Measurements from ENCODE around the gene ALKBH2. TPM values are rescaled to one million over a fixed set of nuclear protein-coding genes. Genes with fewer than 3 reads are reported as not detected.

Gene ALKBH2
- 1 to 10 TPM; 5.0 to 8.9 TPM for total RNA-seq

DNA sequence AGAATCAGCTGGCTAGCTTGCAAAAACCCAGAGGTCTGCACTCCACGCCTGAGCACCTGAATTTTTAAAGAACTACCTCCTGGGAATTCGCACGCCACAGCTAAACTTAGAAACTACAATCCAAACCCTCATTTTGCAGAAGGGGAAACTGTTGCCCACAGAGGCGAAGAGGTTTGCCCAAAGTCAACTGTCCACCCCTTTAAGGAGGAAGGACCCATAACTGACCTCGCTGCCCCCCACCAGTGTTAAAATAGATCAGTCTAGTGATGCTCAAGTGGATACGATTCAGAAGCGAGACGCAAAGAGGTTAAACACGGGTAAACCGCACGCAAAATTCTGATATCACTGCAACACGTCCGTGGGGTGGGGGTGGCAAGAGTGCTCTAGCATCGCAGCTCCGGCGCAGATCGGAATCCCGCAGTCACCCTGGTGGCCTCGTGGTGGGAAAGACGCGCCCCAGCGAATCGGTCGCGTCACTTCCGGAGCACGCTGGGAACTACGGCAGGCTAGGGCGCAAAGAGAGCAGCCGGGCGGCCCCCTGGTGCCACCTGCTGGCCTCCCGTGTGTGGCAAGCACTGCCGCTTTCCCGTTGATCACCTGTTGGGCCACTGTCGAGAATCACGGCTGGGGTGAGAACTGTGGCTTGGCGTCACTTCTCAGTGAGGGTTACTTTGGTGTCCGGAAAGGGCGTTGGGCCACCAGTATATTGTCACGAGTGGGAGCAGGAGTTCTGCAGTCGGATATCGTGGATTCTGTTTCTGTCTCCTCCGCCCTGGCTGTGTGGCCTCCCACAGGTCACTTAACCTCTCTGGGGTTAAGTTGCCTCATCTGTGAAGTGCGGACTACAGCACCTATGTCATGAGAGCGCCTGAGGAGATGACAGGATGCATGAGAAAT is at the start of gene ALKBH2:
TSS of gene ALKBH2 (minus strand) at position 451 of the 897 bp plus-strand sequence. CDS start 686 bp downstream, outside the sequence.
- intact Hi-C loops (cut with DNase I), result loop anchor here (5.0 to 10.0 kb wide), 3 partner anchors 141 to 428 kb away; partner anchors contain the start of gene DAO
- no peaks in the 10 kb centered on the region for H3K9me3 ChIP-seq
- peaks cover 8% of the 10 kb centered on the region for H3K4me1 ChIP-seq
- peak within 1 kb of the TSS; percentile 56 to 70 for H3K9ac ChIP-seq (ENCODE audit: low read depth in 2 of 2, low read length in 2 of 2)
- H3K36me3 ChIP-seq, result no peaks in the 10 kb centered on the region
- H3K27me3 ChIP-seq, result no peaks in the 10 kb centered on the region
- H3K4me3 ChIP-seq, result peak within 1 kb of the TSS; percentile 39
- TF ChIP-seq, protein P1, sequence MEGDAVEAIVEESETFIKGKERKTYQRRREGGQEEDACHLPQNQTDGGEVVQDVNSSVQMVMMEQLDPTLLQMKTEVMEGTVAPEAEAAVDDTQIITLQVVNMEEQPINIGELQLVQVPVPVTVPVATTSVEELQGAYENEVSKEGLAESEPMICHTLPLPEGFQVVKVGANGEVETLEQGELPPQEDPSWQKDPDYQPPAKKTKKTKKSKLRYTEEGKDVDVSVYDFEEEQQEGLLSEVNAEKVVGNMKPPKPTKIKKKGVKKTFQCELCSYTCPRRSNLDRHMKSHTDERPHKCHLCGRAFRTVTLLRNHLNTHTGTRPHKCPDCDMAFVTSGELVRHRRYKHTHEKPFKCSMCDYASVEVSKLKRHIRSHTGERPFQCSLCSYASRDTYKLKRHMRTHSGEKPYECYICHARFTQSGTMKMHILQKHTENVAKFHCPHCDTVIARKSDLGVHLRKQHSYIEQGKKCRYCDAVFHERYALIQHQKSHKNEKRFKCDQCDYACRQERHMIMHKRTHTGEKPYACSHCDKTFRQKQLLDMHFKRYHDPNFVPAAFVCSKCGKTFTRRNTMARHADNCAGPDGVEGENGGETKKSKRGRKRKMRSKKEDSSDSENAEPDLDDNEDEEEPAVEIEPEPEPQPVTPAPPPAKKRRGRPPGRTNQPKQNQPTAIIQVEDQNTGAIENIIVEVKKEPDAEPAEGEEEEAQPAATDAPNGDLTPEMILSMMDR (IDR thresholded peaks at IDR 0.05), result peak; percentile 98
- peak within 1 kb of the TSS; percentile 23 for H3K27ac ChIP-seq
- DNase-seq, result peak; percentile 92

DNA sequence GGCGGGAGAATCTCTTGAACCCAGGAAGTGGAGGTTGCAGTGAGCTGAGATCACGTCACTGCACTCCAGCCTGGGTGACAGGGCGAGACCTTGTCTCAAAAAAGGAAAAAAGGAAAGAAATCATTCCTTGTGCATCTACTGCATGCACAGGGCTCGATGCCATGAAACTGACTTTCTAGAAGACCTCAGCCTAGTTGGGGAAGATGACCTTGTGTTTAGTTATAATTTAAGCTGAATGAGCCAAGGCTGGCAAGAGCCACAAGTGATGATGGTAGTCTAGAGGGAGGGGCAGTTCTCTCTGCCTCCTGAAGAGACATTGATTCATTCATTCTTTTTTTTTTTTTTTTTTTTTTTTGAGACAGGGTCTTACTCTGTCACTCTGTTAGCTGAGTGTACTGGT is 47.3 kb upstream of the ALKBH2 start:
- intact Hi-C loops (cut with DNase I), result no loop called here

DNA sequence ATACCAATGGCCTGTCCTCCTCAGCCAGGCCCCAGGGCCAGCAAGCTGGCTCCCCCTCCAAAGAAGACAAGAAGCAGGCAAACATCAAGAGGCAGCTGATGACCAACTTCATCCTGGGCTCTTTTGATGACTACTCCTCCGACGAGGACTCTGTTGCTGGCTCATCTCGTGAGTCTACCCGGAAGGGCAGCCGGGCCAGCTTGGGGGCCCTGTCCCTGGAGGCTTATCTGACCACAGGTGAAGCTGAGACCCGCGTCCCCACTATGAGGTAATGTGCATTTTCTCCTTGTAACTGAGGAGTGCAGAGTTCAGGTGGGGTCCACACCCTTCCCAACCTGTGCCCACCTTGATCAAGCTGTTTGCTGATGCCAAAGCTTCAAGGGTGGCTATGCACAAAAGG is 46.5 kb upstream of the ALKBH2 start:
- intact Hi-C loops (cut with DNase I), result no loop called here
- Histone ChIP-seq H3K9me3 (no peaks in the 10 kb centered on the region), H3K27ac (no peak overlapping the region), H3K4me3 (no peak overlapping the region), H3K9ac (ENCODE audit: low read depth in 2 of 2, low read length in 2 of 2) (no peak overlapping the region), H3K4me1 (no peaks in the 10 kb centered on the region), H3K36me3 (no peaks in the 10 kb centered on the region), H3K27me3 (no peaks in the 10 kb centered on the region)
- DNase-seq, result no peak
- TF ChIP-seq, protein P1 (IDR thresholded peaks at IDR 0.05), result no peak

More for the DNA sequence above, 47.3 kb upstream of the ALKBH2 start:
- no peak for DNase-seq
- H3K9me3 ChIP-seq, result no peaks in the 10 kb centered on the region
- H3K9ac ChIP-seq (ENCODE audit: low read depth in 2 of 2, low read length in 2 of 2), result no peak overlapping the region
- no peaks in the 10 kb centered on the region for H3K4me1 ChIP-seq
- H3K36me3 ChIP-seq, result no peaks in the 10 kb centered on the region
- H3K27me3 ChIP-seq, result no peaks in the 10 kb centered on the region
- TF ChIP-seq, protein P1 (IDR thresholded peaks at IDR 0.05), result no peak
- no peak overlapping the region for H3K4me3 ChIP-seq
- no peak overlapping the region for H3K27ac ChIP-seq

DNA sequence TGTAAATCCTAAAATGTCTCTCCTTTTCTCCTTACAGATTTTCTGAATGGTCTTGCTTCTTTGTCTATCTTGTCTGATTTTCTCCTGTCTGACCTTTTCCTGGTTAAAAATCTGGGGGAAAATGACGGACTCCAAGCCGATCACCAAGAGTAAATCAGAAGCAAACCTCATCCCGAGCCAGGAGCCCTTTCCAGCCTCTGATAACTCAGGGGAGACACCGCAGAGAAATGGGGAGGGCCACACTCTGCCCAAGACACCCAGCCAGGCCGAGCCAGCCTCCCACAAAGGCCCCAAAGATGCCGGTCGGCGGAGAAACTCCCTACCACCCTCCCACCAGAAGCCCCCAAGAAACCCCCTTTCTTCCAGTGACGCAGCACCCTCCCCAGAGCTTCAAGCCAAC is 46.1 kb upstream of the ALKBH2 start:
- Histone ChIP-seq H3K4me1 (no peaks in the 10 kb centered on the region), H3K9ac (ENCODE audit: low read depth in 2 of 2, low read length in 2 of 2) (no peak overlapping the region), H3K36me3 (no peaks in the 10 kb centered on the region), H3K27me3 (no peaks in the 10 kb centered on the region), H3K27ac (no peak overlapping the region), H3K4me3 (no peak overlapping the region), H3K9me3 (no peaks in the 10 kb centered on the region)
- no peak for DNase-seq
- TF ChIP-seq, protein P1 (IDR thresholded peaks at IDR 0.05), result no peak
- intact Hi-C loops (cut with DNase I), result no loop called here

DNA sequence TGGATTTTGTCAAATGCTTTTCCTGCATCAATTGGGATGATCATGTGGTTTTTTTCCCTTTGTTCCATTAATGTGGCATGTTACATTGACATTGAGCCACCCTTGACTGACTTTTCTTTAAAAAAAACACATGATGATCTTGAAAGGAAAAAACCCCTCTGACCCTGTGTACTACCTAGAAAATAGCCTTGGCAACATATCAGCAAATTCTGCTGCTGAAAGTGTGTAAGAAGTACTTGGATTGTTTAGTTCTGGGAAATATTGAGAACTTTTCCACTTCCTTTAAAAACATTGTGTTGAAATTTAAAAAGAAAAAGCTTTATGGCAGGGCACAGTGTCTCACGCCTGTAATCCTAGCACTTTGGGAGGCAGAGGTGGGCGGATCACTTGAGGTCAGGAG is 43.8 kb upstream of the ALKBH2 start:
- Histone ChIP-seq H3K9me3 (no peaks in the 10 kb centered on the region), H3K27me3 (no peaks in the 10 kb centered on the region), H3K4me3 (no peak overlapping the region), H3K27ac (no peak overlapping the region), H3K4me1 (no peaks in the 10 kb centered on the region), H3K36me3 (no peaks in the 10 kb centered on the region), H3K9ac (ENCODE audit: low read depth in 2 of 2, low read length in 2 of 2) (no peak overlapping the region)
- no peak for DNase-seq
- intact Hi-C loops (cut with DNase I), result no loop called here
- TF ChIP-seq, protein P1 (IDR thresholded peaks at IDR 0.05), result no peak
